Vagina (tissue), 2 donors: ENCODE measurements around the gene HIBCH.

Source experiments
- POLR2AphosphoS5 ChIP-seq, 2 donors: sonication (generic); formaldehyde crosslinking; IDR thresholded peaks; one replicate each; pipeline ENCODE4 v1.9.0; 2017; ENCODE audit warnings: antibody characterized with exemption in 2 of 2, mild to moderate bottlenecking in 2 of 2, low read depth in 1 of 2; ENCODE audit not compliant: insufficient read depth in 1 of 2
- TF ChIP-seq, protein P1 (sequence below), 3 experiments: fragments of 450-650 bp in 2 of 3; fragments of 200-600 bp in 1 of 3; sonication (generic) in 1 of 3; IDR thresholded peaks; one replicate each; pipeline ENCODE4 v1.5.1; 2017 to 2019; ENCODE audit warnings: antibody characterized with exemption in 3 of 3, mild to moderate bottlenecking in 2 of 3, moderate library complexity in 2 of 3

DNA sequence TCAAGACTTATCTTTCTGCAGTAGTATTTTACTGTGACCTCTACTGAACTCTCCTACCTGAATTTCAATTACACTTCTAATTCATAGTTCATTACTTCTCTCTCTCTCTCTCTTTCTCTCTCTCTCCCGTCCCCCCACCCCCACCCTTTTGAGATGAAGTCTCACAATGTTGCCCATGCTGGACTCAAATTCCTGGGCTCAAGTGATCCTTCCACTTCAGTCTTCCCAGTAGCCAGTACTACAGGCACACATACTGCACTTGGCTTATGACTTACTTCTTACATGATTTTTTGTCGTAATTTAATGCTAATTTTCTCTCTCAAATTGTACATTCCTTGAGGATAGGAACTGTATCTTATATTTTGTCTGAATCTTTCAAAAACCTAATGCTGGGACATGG lies 6.0 kb upstream of the HIBCH start:
- no peak for TF ChIP-seq POLR2AphosphoS5 (IDR thresholded peaks at IDR 0.05; ENCODE audit: insufficient read depth in 1 of 2, low read depth in 1 of 2)
- TF ChIP-seq, protein P1, sequence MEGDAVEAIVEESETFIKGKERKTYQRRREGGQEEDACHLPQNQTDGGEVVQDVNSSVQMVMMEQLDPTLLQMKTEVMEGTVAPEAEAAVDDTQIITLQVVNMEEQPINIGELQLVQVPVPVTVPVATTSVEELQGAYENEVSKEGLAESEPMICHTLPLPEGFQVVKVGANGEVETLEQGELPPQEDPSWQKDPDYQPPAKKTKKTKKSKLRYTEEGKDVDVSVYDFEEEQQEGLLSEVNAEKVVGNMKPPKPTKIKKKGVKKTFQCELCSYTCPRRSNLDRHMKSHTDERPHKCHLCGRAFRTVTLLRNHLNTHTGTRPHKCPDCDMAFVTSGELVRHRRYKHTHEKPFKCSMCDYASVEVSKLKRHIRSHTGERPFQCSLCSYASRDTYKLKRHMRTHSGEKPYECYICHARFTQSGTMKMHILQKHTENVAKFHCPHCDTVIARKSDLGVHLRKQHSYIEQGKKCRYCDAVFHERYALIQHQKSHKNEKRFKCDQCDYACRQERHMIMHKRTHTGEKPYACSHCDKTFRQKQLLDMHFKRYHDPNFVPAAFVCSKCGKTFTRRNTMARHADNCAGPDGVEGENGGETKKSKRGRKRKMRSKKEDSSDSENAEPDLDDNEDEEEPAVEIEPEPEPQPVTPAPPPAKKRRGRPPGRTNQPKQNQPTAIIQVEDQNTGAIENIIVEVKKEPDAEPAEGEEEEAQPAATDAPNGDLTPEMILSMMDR (IDR thresholded peaks at IDR 0.05) = no peak
